Body of pancreas (tissue), 4 donors: ENCODE data around the gene PMIS2. TPM values are rescaled to one million over a fixed set of nuclear protein-coding genes. Genes with fewer than 3 reads are reported as not detected.

Experiments
- ATAC-seq: fragments of 150-250 bp; one replicate; pipeline ENCODE4 v1.9.1; 2016
- DNase-seq, 4 donors: peaks; one replicate each; pipeline ENCODE4 v3.0.0-alpha.2; 2019
- H3K27ac ChIP-seq, 4 donors: fragments of 200-600 bp; sonication (generic); 1 replicate in 3 of 4; 2 replicates in 1 of 4; pipeline versions ENCODE4 v1.5.1 to v1.6.1; 2016 to 2019; ENCODE audit warnings: mild to moderate bottlenecking in 1 of 4, mixed read lengths in 1 of 4, moderate library complexity in 1 of 4
- H3K27me3 ChIP-seq, 2 donors: fragments of 200-600 bp; sonication (generic); one replicate each; pipeline ENCODE4 v1.6.0; 2016; ENCODE audit warnings: mild to moderate bottlenecking in 1 of 2
- H3K36me3 ChIP-seq, 2 donors: fragments of 200-600 bp; sonication (generic); replicated peaks in 1 of 2; 2 replicates each; pipeline ENCODE4 v1.5.1; 2016; ENCODE audit warnings: low read depth in 2 of 2; ENCODE audit not compliant: insufficient read depth in 1 of 2
- H3K4me1 ChIP-seq: fragments of 200-600 bp; sonication (generic); one replicate; pipeline ENCODE4 v1.6.0; 2016
- H3K4me3 ChIP-seq, 2 donors: fragments of 200-600 bp; sonication (generic); 1 replicate in 1 of 2; 2 replicates in 1 of 2; pipeline ENCODE4 v1.5.1; 2016 to 2019
- H3K9me3 ChIP-seq, 3 donors: fragments of 200-600 bp; sonication (generic); 1 replicate in 2 of 3; 2 replicates in 1 of 3; pipeline ENCODE4 v1.5.1; 2016
- POLR2A ChIP-seq, 3 donors: fragments of 450-650 bp; IDR thresholded peaks; one replicate each; pipeline ENCODE4 v1.6.1; 2016; ENCODE audit warnings: antibody characterized with exemption in 3 of 3, mild to moderate bottlenecking in 2 of 3
- WGBS, 2 donors: methylation state at CpG; one replicate each; pipeline ENCODE4 v1.1.5; 2017; 5-methylcytosine and 5-hydroxymethylcytosine counted together
- intact Hi-C: fragments of 100-400 bp; cut with DNase I; formaldehyde crosslinking; loops from one replicate; pipeline ENCODE4 v1.15.1; 2023
- total RNA-seq, 2 donors: library from RNA; depleted of rRNA; stranded (reverse); fragments of >200 nt; gene quantifications; one replicate each; pipeline ENCODE4 v1.1.0, GENCODE V29; 2016
- TF ChIP-seq, protein P1 (sequence below), 7 experiments: fragments of 450-650 bp in 4 of 7; fragments of 200-600 bp in 3 of 7; sonication (generic) in 3 of 7; IDR thresholded peaks; one replicate each; pipeline ENCODE4 v1.5.1; 2016 to 2019; ENCODE audit warnings: antibody characterized with exemption in 7 of 7

Gene PMIS2
- total RNA-seq, 2 donors from 2014 or later, result not detected

DNA sequence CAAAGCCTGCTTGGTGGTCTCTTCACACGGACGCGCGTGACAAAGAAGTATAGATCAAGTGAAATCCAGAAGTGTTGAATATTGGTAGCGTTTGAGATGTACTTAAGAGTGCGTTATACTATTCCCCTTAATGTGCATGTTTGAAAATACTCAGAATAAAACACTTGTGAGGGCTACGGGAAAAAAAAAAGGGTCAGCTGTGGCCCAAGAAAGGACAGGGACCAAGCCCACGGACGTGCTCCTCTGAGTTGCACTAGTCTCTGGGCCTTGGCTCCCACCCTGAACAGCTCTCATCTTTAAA lies 42.2 kb downstream of the PMIS2 start:
- intact Hi-C loops, result no loop called here
- WGBS, 2 donors, result 8 to 9% methylated on average over 9 of the region's 9 CpGs
- no peaks in the 10 kb centered on the region for H3K9me3 ChIP-seq
- no peak for ATAC-seq
- no peaks in the 10 kb centered on the region for H3K27me3 ChIP-seq
- peaks cover 0 to 17% of the 10 kb centered on the region in 2 donors for H3K36me3 ChIP-seq
- TF ChIP-seq POLR2A (IDR thresholded peaks at IDR 0.05), result no peak
- TF ChIP-seq, protein P1, sequence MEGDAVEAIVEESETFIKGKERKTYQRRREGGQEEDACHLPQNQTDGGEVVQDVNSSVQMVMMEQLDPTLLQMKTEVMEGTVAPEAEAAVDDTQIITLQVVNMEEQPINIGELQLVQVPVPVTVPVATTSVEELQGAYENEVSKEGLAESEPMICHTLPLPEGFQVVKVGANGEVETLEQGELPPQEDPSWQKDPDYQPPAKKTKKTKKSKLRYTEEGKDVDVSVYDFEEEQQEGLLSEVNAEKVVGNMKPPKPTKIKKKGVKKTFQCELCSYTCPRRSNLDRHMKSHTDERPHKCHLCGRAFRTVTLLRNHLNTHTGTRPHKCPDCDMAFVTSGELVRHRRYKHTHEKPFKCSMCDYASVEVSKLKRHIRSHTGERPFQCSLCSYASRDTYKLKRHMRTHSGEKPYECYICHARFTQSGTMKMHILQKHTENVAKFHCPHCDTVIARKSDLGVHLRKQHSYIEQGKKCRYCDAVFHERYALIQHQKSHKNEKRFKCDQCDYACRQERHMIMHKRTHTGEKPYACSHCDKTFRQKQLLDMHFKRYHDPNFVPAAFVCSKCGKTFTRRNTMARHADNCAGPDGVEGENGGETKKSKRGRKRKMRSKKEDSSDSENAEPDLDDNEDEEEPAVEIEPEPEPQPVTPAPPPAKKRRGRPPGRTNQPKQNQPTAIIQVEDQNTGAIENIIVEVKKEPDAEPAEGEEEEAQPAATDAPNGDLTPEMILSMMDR (IDR thresholded peaks at IDR 0.05), result no peak
- peak overlapping the region; percentile 34 to 75 for H3K4me3 ChIP-seq
- peak in 1 of 4 donors; percentile 8 for DNase-seq
- peak overlapping the region; percentile 66 to 94 (median 82) for H3K27ac ChIP-seq
- peaks cover 23% of the 10 kb centered on the region for H3K4me1 ChIP-seq

DNA sequence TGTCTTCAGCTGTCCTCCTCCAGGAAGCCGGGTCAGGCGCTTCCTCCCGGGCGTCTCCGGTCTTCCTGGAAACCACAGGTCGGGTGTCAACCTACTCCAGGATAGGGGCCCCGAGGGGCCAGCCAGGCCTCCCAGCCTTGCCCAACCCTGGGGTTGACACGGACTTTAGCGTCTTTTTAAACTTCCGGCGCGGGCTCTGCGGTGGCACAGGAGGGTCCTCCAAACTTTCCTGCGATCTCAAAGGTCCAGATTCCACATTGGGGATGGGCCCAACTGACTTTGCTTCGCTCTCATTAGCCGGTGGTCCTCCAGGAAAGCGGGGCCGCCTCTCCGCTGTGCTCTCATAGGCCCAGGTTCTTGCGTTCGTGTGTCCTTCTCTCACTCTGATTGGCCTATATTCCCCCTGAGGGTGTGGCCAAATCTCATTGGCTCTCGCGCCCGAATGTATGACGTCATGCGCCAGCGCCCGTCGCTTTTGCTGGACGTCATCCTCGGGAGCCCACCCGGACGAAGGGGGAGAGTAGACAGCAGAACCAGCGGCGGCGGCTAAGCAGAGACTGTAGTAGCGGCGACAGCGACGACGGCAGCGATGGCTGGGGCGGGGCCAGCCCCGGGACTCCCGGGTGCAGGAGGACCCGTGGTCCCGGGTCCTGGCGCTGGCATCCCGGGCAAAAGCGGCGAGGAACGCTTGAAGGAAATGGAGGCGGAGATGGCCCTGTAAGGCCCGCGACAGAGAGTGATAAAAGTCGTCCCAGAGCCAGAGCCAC lies 42.8 kb downstream of the PMIS2 start, which contains the start of gene RBM42:
Gene RBM42 (plus strand): TSS at position 472 of the 767 bp plus-strand sequence. CDS start 118 bp downstream, at position 590.
- intact Hi-C loops, result no loop called here
- 0% methylated on average over 5 to 56 of the region's 56 CpGs for WGBS, 2 donors

DNA sequence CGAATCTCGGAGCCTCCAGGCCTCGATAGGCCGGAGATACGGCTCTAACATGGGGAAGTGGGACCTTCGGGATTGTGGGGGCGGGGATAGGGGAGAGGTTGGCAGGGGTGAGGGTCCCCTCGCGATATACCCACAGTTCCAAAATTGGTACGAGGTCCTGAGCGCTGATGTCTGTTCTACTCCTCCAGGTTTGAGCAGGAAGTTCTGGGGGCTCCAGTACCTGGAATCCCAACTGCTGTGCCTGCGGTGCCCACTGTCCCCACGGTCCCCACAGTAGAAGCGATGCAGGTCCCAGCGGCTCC lies 43.3 kb downstream of the PMIS2 start:
- 3 to 10% methylated on average over 6 to 15 of the region's 15 CpGs for WGBS, 2 donors
- Histone ChIP-seq H3K36me3 (peaks cover 0 to 21% of the 10 kb centered on the region in 2 donors), H3K27ac (peak overlapping the region in 3 of 4 donors; percentile 76 to 94 (median 87)), H3K27me3 (no peaks in the 10 kb centered on the region), H3K4me1 (peaks cover 23% of the 10 kb centered on the region), H3K9me3 (no peaks in the 10 kb centered on the region), H3K4me3 (peak overlapping the region; percentile 75 to 97)
- peak; percentile 1 for ATAC-seq
- TF ChIP-seq, protein P1 (IDR thresholded peaks at IDR 0.05), result no peak
- no peak for TF ChIP-seq POLR2A (IDR thresholded peaks at IDR 0.05)
- intact Hi-C loops, result no loop called here
- DNase-seq, result no peak

More for the DNA sequence above, 42.8 kb downstream of the PMIS2 start, which contains the start of gene RBM42:
- ATAC-seq (peak; percentile 100), DNase-seq (peak; percentile 95 to 99 (median 96))
- Histone ChIP-seq H3K9me3 (no peaks in the 10 kb centered on the region), H3K27me3 (no peaks in the 10 kb centered on the region), H3K4me3 (peak within 1 kb of the TSS; percentile 75 to 97), H3K27ac (peak within 1 kb of the TSS; percentile 66 to 94 (median 82)), H3K4me1 (peaks cover 23% of the 10 kb centered on the region), H3K36me3 (peaks cover 0 to 17% of the 10 kb centered on the region in 2 donors)
- TF ChIP-seq, protein P1 (IDR thresholded peaks at IDR 0.05), result peak in 1 of 7 experiments; percentile 37
- peak; percentile 61 to 90 (median 87) for TF ChIP-seq POLR2A (IDR thresholded peaks at IDR 0.05)

DNA sequence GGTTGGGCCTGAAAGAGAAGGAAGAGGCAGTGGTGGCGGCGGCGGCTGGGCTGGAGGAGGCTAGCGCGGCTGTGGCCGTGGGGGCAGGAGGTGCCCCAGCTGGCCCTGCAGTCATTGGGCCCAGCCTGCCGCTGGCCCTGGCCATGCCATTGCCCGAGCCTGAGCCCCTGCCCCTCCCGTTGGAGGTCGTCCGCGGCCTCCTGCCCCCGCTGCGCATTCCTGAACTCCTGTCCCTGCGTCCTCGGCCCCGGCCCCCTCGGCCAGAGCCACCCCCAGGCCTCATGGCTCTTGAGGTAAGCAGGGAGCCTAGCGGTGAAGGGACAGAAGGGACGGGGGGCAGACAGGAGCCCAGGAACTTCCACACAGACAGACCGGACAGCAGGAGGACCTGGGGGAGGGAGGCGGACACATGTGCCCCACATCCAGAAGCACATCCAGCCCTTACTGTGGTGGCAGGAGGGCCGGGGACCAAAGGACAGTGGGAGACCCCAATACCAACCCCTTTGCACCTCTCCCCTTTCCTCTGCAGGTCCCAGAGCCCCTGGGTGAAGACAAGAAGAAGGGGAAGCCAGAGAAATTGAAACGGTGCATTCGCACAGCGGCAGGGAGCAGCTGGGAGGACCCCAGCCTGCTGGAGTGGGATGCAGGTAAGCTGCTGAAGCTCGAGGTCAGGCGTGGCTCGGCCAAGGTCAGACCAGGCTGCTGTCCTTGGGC lies 47.9 kb downstream of the PMIS2 start:
- no peak for ATAC-seq
- no peak for TF ChIP-seq POLR2A (IDR thresholded peaks at IDR 0.05)
- TF ChIP-seq, protein P1 (IDR thresholded peaks at IDR 0.05), result no peak
- intact Hi-C loops, result no loop called here
- peaks cover 17% of the 10 kb centered on the region for H3K4me1 ChIP-seq
- DNase-seq, result no peak
- H3K27me3 ChIP-seq, result no peaks in the 10 kb centered on the region
- 87 to 92% methylated on average over 13 to 22 of the region's 29 CpGs for WGBS, 2 donors
- H3K27ac ChIP-seq, result no peak overlapping the region
- peaks cover 0 to 45% of the 10 kb centered on the region in 2 donors for H3K36me3 ChIP-seq
- H3K4me3 ChIP-seq, result no peak overlapping the region
- no peaks in the 10 kb centered on the region for H3K9me3 ChIP-seq
